CD4-positive, alpha-beta T cell treated with Interleukin-17A for 1 hour (primary cell): ENCODE data around the gene LBP.
"Not testable (repeated sequence)": the region's sequence is repeated elsewhere in the genome, so short reads cannot be mapped to it uniquely, and the experiment has no call there.

Source experiments
- DNase-seq: peaks from one replicate; pipeline ENCODE4 v3.0.0-alpha.2; 2020

The LBP gene

DNA sequence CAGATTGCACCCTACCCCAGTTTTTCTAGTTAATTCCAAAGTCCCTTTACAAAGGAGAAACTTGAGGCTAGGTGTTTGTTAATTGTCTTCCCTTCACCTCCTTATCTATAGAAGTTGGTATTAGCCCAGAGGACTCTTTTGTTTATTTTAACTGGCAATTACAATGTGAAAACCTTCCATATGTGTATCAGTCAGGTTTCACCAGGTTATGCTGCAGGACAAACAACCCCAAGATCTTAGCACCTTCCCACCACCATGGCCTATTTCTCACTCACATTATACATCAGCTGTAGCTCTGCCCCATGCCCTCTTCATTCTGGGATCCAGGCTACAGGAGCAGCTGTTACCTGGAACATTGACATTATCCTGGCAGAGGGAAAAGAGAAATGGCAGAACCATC lies 57.7 kb downstream of the LBP start:
- no peak for DNase-seq

GRCh38 chr20:38405132-38405531 lies 58.9 kb downstream of the LBP start:
- DNase-seq = no peak

GRCh38 chr20:38406476-38406875 lies 60.2 kb downstream of the LBP start:
- no peak for DNase-seq

DNA sequence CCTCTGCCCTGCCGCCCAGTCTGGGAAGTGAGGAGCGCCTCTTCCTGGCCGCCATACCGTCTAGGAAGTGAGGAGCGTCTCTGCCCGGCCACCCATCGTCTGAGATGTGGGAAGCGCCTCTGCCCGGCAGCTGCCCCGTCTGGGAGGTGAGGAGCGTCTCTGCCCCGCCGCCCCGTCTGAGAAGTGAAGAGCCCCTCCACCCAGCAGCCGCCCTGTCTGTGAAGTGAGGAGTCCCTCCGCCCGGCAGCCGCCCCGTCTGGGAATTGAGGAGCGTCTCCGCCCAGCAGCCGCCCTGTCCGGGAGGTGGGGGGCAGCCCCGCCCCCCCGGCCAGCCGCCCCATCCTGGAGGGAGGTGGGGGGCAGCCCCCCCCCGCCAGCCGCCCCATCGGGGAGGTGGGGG lies 61.0 kb downstream of the LBP start:
- no peak for DNase-seq

DNA sequence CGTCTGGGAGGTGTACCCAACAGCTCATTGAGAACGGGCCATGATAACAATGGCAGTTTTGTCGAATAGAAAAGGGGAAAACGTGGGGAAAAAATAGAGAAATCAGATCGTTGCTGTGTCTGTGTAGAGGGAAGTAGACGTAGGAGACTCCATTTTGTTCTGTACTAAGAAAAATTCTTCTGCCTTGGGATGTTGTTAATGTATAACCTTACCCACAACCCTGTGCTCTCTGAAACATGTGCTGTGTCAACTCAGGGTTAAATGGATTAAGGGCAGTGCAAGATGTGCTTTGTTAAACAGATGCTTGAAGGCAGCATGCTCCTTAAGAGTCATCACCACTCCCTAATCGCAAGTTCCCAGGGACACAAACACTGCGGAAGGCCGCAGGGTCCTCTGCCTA lies 61.5 kb downstream of the LBP start:
- DNase-seq = not testable (repeated sequence)

DNA sequence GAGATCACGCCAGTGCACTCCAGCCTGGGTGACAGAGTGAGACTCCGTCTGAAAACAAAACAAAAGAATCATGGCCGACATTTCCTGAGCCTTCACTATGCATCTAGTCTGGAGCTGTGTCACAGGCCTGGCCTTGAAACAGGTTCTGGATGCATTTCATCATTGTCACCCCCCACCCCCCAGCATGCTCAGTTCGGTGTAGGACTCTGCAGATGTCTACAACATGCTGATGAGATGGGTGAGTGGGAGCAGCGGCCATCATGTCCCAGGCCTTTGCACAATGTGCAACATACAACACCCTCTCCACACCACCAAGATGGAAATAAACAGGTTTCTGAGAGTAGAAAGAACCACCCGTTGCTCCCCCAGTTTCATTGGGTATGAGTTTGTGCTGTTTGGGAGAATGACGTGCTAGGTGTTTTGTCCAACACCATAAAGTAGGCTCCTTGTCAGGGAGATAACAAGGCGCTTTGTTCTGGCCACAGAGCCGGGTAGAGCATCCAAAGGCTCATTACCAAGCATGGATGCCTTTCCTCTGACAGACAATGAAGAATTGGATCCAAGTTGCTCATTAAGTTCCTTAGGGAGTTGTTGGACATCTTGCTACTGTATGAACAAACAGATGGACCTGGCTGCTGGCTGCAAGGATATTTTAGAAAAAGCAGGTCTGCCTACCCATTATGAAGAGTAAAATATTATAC lies 66.7 kb downstream of the LBP start:
- DNase-seq = no peak

- DNase-seq = no peak
Measured at GRCh38 chr20:38414769-38415450, 68.6 kb downstream of the LBP start.

DNA sequence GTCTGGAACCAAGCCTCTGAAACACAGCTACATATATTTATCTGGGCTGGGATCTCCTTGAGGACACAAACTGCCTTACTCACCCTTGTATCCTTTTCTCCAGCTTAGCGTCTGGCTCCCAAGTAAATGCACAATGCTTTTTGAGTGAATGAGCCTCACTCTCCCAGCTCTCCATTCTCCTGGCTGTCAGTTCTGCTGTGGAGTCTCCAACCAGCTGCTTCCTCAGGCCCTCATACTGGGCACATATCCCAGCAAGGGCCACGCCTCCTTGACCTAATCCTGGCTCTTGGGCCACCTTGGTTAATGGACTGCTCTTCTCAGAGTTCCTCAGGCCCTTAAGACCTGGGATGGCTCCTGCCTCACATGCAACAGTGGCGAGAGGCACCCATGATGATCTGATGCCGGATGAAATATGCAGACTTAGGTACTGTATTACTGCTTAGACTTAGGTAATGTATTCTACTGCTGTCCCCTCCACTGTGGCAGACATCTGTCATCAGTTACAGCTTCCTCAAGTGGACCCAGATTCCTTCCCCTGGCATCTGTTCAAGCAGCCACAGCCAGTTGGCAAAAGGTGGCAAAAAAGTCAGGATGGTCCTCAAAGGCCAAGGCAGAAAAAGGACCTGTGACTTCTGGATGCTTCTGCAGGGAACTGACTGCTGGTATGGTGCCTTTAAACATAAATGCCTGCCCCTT lies 72.4 kb downstream of the LBP start:
- no peak for DNase-seq

- no peak for DNase-seq
Measured at GRCh38 chr20:38420388-38421085, 74.3 kb downstream of the LBP start.

DNA sequence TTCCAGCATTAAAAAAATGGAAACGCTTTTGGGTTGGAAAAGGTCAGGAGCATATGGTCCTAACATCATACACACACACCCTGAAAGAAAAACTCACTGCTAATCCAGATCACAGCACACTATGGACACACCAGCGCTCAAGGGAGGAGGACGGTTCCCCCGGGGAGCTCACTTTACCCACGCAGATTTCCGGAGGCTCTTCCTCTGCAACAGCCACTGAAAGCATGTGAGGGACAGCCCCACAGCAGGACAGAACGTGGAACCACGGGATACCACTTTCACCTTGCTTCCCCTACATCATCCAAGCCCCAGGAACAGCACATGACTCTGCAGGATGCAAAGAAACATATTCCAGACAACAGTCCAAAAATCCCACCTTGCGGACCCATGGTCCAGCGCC lies 75.6 kb downstream of the LBP start:
- DNase-seq = no peak

GRCh38 chr20:38423541-38423940 lies 77.3 kb downstream of the LBP start:
- DNase-seq = no peak

- DNase-seq = no peak
Measured at GRCh38 chr20:38424401-38424800, 78.1 kb downstream of the LBP start.

DNA sequence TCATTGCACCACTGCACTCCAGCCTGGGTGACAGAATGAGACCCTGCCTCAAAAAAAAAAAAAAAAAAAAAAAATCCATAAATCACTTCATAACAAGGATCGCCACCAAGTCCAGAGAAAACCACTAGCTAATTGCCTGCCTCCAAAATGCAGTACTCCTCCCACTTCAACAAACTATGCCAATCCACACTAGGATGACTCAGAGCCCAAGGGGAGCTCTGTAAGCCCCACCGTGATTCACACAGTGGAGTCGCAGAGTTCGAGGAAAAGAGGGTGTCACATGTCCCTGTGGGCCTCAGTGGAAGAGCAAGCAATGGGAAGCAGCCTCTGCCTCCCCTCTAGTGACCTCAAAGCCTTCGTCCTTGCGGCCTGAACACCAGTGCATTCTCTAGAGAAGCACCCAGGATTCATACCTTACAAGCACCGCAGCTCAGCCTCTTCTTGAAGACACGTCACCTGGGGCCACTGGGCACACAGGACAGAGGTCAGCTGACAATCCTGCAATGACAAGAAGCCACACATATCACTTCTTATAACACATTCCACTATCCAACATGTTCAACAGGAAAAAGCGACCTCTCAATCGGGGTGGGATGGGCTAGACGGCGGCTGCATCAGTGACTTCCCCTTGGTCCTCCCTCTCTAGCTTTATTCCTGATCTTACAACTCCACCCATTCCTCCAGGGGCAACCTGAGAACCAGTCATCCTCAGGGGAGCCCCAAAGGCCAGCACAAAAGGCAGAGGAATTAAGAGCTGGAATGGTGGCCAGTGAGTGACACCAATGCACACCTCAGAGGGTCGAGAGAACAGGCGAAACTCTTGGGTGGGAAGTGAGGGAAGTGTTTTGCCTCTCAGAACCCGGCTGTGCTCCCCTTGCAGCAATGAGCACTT lies 80.0 kb downstream of the LBP start:
- DNase-seq = no peak
